ENCODE results near the gene EIF4EBP3.

EIF4EBP3 gene

GRCh38 chr5:140547508-140548299, at the start of gene EIF4EBP3:
Gene EIF4EBP3, plus strand, starts transcription at chr5:140547662. Its CDS starts 76 bp downstream, at chr5:140547738.
- DNase-seq (ENCODE audit: low read depth, low spot score), result peak; percentile 100

GRCh38 chr5:140497897-140498296, 49.6 kb upstream of the EIF4EBP3 start:
- DNase-seq (ENCODE audit: low read depth, low spot score), result no peak

GRCh38 chr5:140498591-140498990, 48.9 kb upstream of the EIF4EBP3 start:
- no peak for DNase-seq (ENCODE audit: low read depth, low spot score)

GRCh38 chr5:140502834-140503233, 44.6 kb upstream of the EIF4EBP3 start:
- DNase-seq (ENCODE audit: low read depth, low spot score), result no peak

- no peak for DNase-seq (ENCODE audit: low read depth, low spot score)
Measured at GRCh38 chr5:140509898-140510297, 37.6 kb upstream of the EIF4EBP3 start.

- DNase-seq (ENCODE audit: low read depth, low spot score), result no peak
Measured at GRCh38 chr5:140513124-140513523, 34.3 kb upstream of the EIF4EBP3 start.

GRCh38 chr5:140524003-140524402, 23.5 kb upstream of the EIF4EBP3 start:
- DNase-seq (ENCODE audit: low read depth, low spot score), result no peak

GRCh38 chr5:140540227-140540626, 7.2 kb upstream of the EIF4EBP3 start:
- no peak for DNase-seq (ENCODE audit: low read depth, low spot score)

GRCh38 chr5:140542972-140543371, 4.5 kb upstream of the EIF4EBP3 start:
- DNase-seq (ENCODE audit: low read depth, low spot score), result no peak

- DNase-seq (ENCODE audit: low read depth, low spot score), result no peak
Measured at GRCh38 chr5:140544986-140545385, 2.5 kb upstream of the EIF4EBP3 start.

GRCh38 chr5:140545606-140546005, 1.9 kb upstream of the EIF4EBP3 start:
- DNase-seq (ENCODE audit: low read depth, low spot score), result no peak

GRCh38 chr5:140546851-140547507, 483 bp upstream of the EIF4EBP3 start:
- DNase-seq (ENCODE audit: low read depth, low spot score), result peak; percentile 44

GRCh38 chr5:140548300-140548688, 832 bp downstream of the EIF4EBP3 start:
- DNase-seq (ENCODE audit: low read depth, low spot score), result no peak

GRCh38 chr5:140548791-140549190, 1.3 kb downstream of the EIF4EBP3 start:
- DNase-seq (ENCODE audit: low read depth, low spot score), result no peak

- DNase-seq (ENCODE audit: low read depth, low spot score), result peak; percentile 35
Measured at GRCh38 chr5:140549237-140550144, 2.0 kb downstream of the EIF4EBP3 start.

GRCh38 chr5:140550147-140551079, 3.0 kb downstream of the EIF4EBP3 start:
- DNase-seq (ENCODE audit: low read depth, low spot score), result no peak

GRCh38 chr5:140551872-140552271, 4.4 kb downstream of the EIF4EBP3 start:
- DNase-seq (ENCODE audit: low read depth, low spot score), result no peak

GRCh38 chr5:140553657-140554056, 6.2 kb downstream of the EIF4EBP3 start:
- no peak for DNase-seq (ENCODE audit: low read depth, low spot score)

- DNase-seq (ENCODE audit: low read depth, low spot score), result no peak
Measured at GRCh38 chr5:140554454-140554853, 7.0 kb downstream of the EIF4EBP3 start.

- DNase-seq (ENCODE audit: low read depth, low spot score), result no peak
Measured at GRCh38 chr5:140555747-140556312, 8.4 kb downstream of the EIF4EBP3 start.

GRCh38 chr5:140556438-140556837, 9.0 kb downstream of the EIF4EBP3 start:
- DNase-seq (ENCODE audit: low read depth, low spot score), result no peak

Data from ELF-1 (cell line).